ENCODE data around the gene UBTD1. TPM values are rescaled to one million over a fixed set of nuclear protein-coding genes. Genes with fewer than 3 reads are reported as not detected.

UBTD1 gene
- polyA plus RNA-seq, 1 donor from 2014 or later, result 3.3 TPM

DNA sequence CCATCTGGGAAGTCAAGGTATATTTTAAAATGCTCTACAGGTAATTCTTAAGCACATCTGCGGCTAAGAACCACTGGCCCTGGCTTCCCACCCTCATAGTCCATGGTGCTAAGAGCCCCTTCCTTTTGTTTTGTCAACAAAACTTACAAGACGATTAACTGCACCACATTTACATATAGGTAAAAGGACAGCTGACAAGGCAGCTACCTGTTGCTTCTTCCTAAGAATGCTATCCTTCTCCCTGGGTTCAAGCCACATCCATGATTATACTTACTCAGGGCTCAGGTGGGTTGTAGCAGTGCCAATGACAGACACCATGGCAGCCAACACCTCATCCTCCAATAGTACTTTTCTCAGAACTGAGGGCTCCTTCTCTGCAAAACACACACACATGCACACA is 36.4 kb upstream of the UBTD1 start:
- no peak overlapping the region for H3K4me2 ChIP-seq (ENCODE audit: low read length)
- TF ChIP-seq, protein P1, sequence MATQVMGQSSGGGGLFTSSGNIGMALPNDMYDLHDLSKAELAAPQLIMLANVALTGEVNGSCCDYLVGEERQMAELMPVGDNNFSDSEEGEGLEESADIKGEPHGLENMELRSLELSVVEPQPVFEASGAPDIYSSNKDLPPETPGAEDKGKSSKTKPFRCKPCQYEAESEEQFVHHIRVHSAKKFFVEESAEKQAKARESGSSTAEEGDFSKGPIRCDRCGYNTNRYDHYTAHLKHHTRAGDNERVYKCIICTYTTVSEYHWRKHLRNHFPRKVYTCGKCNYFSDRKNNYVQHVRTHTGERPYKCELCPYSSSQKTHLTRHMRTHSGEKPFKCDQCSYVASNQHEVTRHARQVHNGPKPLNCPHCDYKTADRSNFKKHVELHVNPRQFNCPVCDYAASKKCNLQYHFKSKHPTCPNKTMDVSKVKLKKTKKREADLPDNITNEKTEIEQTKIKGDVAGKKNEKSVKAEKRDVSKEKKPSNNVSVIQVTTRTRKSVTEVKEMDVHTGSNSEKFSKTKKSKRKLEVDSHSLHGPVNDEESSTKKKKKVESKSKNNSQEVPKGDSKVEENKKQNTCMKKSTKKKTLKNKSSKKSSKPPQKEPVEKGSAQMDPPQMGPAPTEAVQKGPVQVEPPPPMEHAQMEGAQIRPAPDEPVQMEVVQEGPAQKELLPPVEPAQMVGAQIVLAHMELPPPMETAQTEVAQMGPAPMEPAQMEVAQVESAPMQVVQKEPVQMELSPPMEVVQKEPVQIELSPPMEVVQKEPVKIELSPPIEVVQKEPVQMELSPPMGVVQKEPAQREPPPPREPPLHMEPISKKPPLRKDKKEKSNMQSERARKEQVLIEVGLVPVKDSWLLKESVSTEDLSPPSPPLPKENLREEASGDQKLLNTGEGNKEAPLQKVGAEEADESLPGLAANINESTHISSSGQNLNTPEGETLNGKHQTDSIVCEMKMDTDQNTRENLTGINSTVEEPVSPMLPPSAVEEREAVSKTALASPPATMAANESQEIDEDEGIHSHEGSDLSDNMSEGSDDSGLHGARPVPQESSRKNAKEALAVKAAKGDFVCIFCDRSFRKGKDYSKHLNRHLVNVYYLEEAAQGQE (IDR thresholded peaks at IDR 0.05; ENCODE audit: borderline replicate concordance), result no peak
- TF ChIP-seq SMC3 (conservative IDR thresholded peaks at IDR 0.05; ENCODE audit: poor library complexity) (no peak), POLR2AphosphoS5 (IDR thresholded peaks at IDR 0.05) (no peak), TAF1 (IDR thresholded peaks at IDR 0.05; ENCODE audit: low read depth) (no peak), EP300 (conservative IDR thresholded peaks at IDR 0.05; ENCODE audit: poor library complexity, severe bottlenecking) (no peak), RAD21 (conservative IDR thresholded peaks at IDR 0.05) (no peak), MXI1 (conservative IDR thresholded peaks at IDR 0.05; ENCODE audit: poor library complexity, severe bottlenecking) (no peak), EZH2 (IDR thresholded peaks at IDR 0.05; ENCODE audit: borderline replicate concordance, insufficient read depth, low read length, poor library complexity, severe bottlenecking) (no peak)
- TF ChIP-seq, protein P2, sequence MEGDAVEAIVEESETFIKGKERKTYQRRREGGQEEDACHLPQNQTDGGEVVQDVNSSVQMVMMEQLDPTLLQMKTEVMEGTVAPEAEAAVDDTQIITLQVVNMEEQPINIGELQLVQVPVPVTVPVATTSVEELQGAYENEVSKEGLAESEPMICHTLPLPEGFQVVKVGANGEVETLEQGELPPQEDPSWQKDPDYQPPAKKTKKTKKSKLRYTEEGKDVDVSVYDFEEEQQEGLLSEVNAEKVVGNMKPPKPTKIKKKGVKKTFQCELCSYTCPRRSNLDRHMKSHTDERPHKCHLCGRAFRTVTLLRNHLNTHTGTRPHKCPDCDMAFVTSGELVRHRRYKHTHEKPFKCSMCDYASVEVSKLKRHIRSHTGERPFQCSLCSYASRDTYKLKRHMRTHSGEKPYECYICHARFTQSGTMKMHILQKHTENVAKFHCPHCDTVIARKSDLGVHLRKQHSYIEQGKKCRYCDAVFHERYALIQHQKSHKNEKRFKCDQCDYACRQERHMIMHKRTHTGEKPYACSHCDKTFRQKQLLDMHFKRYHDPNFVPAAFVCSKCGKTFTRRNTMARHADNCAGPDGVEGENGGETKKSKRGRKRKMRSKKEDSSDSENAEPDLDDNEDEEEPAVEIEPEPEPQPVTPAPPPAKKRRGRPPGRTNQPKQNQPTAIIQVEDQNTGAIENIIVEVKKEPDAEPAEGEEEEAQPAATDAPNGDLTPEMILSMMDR (IDR thresholded peaks at IDR 0.05; ENCODE audit: poor library complexity, severe bottlenecking), result no peak
- H4K20me1 ChIP-seq (ENCODE audit: insufficient read depth), result no peaks in the 10 kb centered on the region
- no peaks in the 10 kb centered on the region for H3K9me2 ChIP-seq (ENCODE audit: insufficient read depth, low read length)
- no peaks in the 10 kb centered on the region for H3K27me3 ChIP-seq (ENCODE audit: insufficient read depth, low read depth, low read length)
- H3K79me2 ChIP-seq (replicated peaks; ENCODE audit: insufficient read depth, low read length), result no peaks in the 10 kb centered on the region
- peaks cover 11% of the 10 kb centered on the region for H3K36me3 ChIP-seq (ENCODE audit: insufficient read depth, low read length)
- no peak overlapping the region for H3K4me3 ChIP-seq (ENCODE audit: low read length)
- H3K9ac ChIP-seq (ENCODE audit: low read length), result no peak overlapping the region
- no peaks in the 10 kb centered on the region for H3F3A ChIP-seq (ENCODE audit: insufficient read depth, low read length, poor library complexity, severe bottlenecking)
- H3K27ac ChIP-seq (ENCODE audit: low read length), result no peak overlapping the region
- H3K9me3 ChIP-seq (ENCODE audit: low read length), result no peaks in the 10 kb centered on the region
- no peak overlapping the region for H2AFZ ChIP-seq (ENCODE audit: low read depth, low read length)

DNA sequence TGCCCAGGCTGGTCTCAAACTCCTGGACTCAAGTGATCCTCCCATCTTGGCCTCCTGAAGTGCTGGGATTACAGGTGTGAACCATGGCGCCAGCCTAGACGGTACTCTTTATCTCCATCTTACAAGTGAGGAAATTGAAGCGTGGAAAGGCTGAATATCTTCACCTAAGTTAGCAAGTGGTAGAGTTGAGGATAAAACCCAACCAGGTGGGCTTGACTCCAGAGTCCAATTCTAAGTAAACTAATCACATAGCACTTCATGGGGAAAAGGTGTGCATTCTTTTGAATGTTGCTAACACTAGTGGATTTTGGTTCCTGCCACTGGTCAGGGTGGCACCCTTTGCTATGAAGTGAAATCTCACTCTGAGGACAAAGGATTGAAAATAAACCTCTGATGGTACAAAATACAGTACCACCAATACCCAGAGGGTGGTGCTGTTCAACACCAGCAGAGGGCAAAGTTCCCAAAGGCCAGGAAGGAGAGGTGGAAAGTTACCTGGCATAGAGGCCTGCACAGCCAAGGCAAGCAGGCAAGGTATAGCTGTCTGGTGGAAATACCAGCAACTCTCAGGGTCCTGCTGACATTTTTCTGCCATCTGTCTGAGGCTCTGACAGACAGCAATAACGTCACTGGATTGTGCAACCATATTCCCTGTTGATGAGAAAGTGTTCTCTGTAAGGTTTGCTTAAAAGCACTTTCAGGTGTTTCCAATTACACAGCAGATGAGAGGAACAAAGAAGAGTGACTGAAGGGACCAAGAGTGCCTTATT is 35.2 kb upstream of the UBTD1 start:
- Histone ChIP-seq H3F3A (ENCODE audit: insufficient read depth, low read length, poor library complexity, severe bottlenecking) (no peaks in the 10 kb centered on the region), H3K27me3 (ENCODE audit: insufficient read depth, low read depth, low read length) (no peaks in the 10 kb centered on the region), H2AFZ (ENCODE audit: low read depth, low read length) (no peak overlapping the region), H3K36me3 (ENCODE audit: insufficient read depth, low read length) (peaks cover 11% of the 10 kb centered on the region), H3K9me2 (ENCODE audit: insufficient read depth, low read length) (no peaks in the 10 kb centered on the region), H3K79me2 (replicated peaks; ENCODE audit: insufficient read depth, low read length) (no peaks in the 10 kb centered on the region), H3K9me3 (ENCODE audit: low read length) (no peaks in the 10 kb centered on the region), H4K20me1 (ENCODE audit: insufficient read depth) (no peaks in the 10 kb centered on the region), H3K27ac (ENCODE audit: low read length) (no peak overlapping the region), H3K4me2 (ENCODE audit: low read length) (no peak overlapping the region), H3K4me3 (ENCODE audit: low read length) (no peak overlapping the region), H3K9ac (ENCODE audit: low read length) (peak overlapping the region; percentile 28)
- TF ChIP-seq RAD21 (conservative IDR thresholded peaks at IDR 0.05) (peak; percentile 86), MXI1 (conservative IDR thresholded peaks at IDR 0.05; ENCODE audit: poor library complexity, severe bottlenecking) (peak; percentile 27), SMC3 (conservative IDR thresholded peaks at IDR 0.05; ENCODE audit: poor library complexity) (peak; percentile 89), EP300 (conservative IDR thresholded peaks at IDR 0.05; ENCODE audit: poor library complexity, severe bottlenecking) (no peak)
- TF ChIP-seq, protein P1 (IDR thresholded peaks at IDR 0.05; ENCODE audit: borderline replicate concordance), result no peak
- TF ChIP-seq, protein P2 (IDR thresholded peaks at IDR 0.05; ENCODE audit: poor library complexity, severe bottlenecking), result peak; percentile 92

All from neural cell (in vitro differentiated cells).